GM12872 (cell line): ENCODE data around the gene CCDC74B.
"Not testable (repeated sequence)": the region's sequence is repeated elsewhere in the genome, so short reads cannot be mapped to it uniquely, and the experiment has no call there.

Source experiments
- CTCF ChIP-seq: IDR thresholded peaks from 3 replicates; pipeline ENCODE4 v1.5.1; 2011; ENCODE audit warnings: low read depth, mild to moderate bottlenecking, low read length, moderate library complexity; ENCODE audit not compliant: insufficient read depth

CCDC74B gene

GRCh38 chr2:130145006-130145414, at the start of gene CCDC74B:
Gene CCDC74B, minus strand, starts transcription at chr2:130145112. Its CDS starts 116 bp downstream, at chr2:130144996.
- TF ChIP-seq CTCF: not testable (repeated sequence)

- no peak for TF ChIP-seq CTCF
These were observed 45.3 kb upstream of the CCDC74B start for GRCh38 chr2:130190237-130190636.

GRCh38 chr2:130187268-130187667, 42.4 kb upstream of the CCDC74B start:
- TF ChIP-seq CTCF: no peak

GRCh38 chr2:130186391-130186790, 41.5 kb upstream of the CCDC74B start:
- no peak for TF ChIP-seq CTCF

GRCh38 chr2:130185896-130186295, 41.0 kb upstream of the CCDC74B start:
- TF ChIP-seq CTCF: no peak

GRCh38 chr2:130185436-130185835, 40.5 kb upstream of the CCDC74B start:
- TF ChIP-seq CTCF: no peak

- no peak for TF ChIP-seq CTCF
These were observed 38.8 kb upstream of the CCDC74B start for GRCh38 chr2:130183512-130184373.
